ENCODE measurements around the gene POTEF.
A peak's percentile ranks its signal among the peaks of the same experiment; 100 is the strongest.
"Not testable (repeated sequence)": the region's sequence is repeated elsewhere in the genome, so short reads cannot be mapped to it uniquely, and the experiment has no call there.

The POTEF gene

GRCh38 chr2:130102597-130103363, 26.2 kb downstream of the POTEF start:
- DNase-seq, result not testable (repeated sequence)

- not testable (repeated sequence) for DNase-seq
Measured at GRCh38 chr2:130062645-130063044, 66.4 kb downstream of the POTEF start.

GRCh38 chr2:130059982-130060381, 69.0 kb downstream of the POTEF start:
- DNase-seq, result not testable (repeated sequence)

GRCh38 chr2:130056336-130056735, 72.7 kb downstream of the POTEF start:
- DNase-seq, result not testable (repeated sequence)

GRCh38 chr2:130053217-130053911, 75.7 kb downstream of the POTEF start:
- not testable (repeated sequence) for DNase-seq

- not testable (repeated sequence) for DNase-seq
Measured at GRCh38 chr2:130052376-130052775, 76.6 kb downstream of the POTEF start.

- peak; percentile 3 for DNase-seq
Measured at GRCh38 chr2:130048422-130048821, 80.6 kb downstream of the POTEF start.

- not testable (repeated sequence) for DNase-seq
Measured at GRCh38 chr2:130038265-130038603, 90.8 kb downstream of the POTEF start.

GRCh38 chr2:130025931-130026330, 103.1 kb downstream of the POTEF start:
- DNase-seq, result peak; percentile 21

Data from activated CD4-positive, alpha-beta T cell treated with anti-CD3 and anti-CD28 coated beads for 48 hours (primary cell).